ENCODE data around the gene FXYD7. TPM values are rescaled to one million over a fixed set of nuclear protein-coding genes. Genes with fewer than 3 reads are reported as not detected.
A peak's percentile ranks its signal among the peaks of the same experiment; 100 is the strongest.

FXYD7 gene
- total and polyA plus RNA-seq, 12 donors, result 0.10 to 0.37 (median 0.29) TPM; not detected in 8

DNA sequence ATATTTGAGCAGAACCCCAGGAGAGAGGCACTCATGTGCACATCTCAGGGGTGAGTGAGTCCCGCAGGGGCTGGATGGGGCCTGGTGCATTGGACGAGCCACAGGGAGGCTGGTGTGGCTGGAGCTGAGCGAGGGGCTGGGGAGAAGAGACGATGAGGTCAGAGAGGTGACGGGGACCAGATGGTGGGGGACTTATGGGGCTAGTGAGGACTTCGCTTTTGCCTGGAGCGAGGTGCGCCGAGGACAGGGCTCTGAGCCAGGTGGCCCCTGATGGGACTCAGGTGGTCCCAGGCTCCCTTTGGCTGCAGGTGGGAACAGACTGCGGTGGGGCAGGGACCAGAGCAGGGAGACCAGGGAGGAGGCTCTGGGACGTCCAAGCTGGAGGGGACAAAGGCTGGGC lies 34.3 kb upstream of the FXYD7 start:
- Histone ChIP-seq H3K4me1 (peaks cover 0 to 4% (median 0%) of the 10 kb centered on the region in 9 donors), H3K36me3 (no peaks in the 10 kb centered on the region), H3K9me3 (no peaks in the 10 kb centered on the region), H3K27ac (no peak overlapping the region), H3K4me3 (no peak overlapping the region), H3K27me3 (peaks cover 0 to 3% (median 0%) of the 10 kb centered on the region in 7 donors)
- 84 to 86% methylated on average over 11 of the region's 11 CpGs for WGBS, 2 donors
- TF ChIP-seq, protein P1, sequence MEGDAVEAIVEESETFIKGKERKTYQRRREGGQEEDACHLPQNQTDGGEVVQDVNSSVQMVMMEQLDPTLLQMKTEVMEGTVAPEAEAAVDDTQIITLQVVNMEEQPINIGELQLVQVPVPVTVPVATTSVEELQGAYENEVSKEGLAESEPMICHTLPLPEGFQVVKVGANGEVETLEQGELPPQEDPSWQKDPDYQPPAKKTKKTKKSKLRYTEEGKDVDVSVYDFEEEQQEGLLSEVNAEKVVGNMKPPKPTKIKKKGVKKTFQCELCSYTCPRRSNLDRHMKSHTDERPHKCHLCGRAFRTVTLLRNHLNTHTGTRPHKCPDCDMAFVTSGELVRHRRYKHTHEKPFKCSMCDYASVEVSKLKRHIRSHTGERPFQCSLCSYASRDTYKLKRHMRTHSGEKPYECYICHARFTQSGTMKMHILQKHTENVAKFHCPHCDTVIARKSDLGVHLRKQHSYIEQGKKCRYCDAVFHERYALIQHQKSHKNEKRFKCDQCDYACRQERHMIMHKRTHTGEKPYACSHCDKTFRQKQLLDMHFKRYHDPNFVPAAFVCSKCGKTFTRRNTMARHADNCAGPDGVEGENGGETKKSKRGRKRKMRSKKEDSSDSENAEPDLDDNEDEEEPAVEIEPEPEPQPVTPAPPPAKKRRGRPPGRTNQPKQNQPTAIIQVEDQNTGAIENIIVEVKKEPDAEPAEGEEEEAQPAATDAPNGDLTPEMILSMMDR (IDR thresholded peaks at IDR 0.05), result no peak
- DNase-seq, result no peak
- no peak for ATAC-seq
- intact Hi-C loops (cut with DNase I), result no loop called here

DNA sequence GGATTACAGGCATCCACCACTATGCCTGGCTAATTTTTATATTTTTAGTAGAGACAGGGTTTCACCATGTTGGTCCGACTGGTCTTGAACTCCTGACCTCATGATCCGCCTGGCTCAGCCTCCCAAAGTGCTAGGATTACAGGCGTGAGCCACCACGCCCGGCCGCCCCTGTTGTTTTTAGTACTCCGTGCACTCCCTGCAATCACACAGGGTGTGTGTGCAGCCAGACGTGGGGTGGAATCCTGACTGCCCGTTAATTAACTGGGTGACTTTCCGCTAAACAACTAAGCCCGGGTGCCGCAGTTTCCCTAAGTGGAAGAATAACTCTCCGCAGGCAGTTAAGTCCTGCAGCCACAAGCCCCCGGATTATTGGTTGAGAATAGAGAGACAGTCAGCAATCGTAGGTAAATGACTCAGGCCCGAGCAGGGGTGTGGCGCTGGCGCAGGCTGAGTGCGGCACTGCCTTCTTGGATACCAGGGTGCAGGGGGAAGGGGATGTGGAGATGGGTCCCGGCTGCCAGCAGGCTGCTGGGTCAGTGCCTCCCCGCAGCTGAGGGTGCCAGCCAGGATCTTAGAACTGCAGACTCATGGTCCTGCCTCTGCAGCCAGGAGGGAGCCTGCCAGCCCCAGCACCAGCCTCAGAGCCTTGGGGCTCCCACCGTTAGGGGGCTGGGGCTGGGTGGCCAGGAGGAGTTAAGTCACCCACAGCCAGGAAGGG lies 33.5 kb upstream of the FXYD7 start:
- DNase-seq (no peak), ATAC-seq (peak in 2 of 8 donors; percentile 21 to 25)
- Histone ChIP-seq H3K4me3 (no peak overlapping the region), H3K36me3 (no peaks in the 10 kb centered on the region), H3K27ac (no peak overlapping the region), H3K9me3 (no peaks in the 10 kb centered on the region), H3K27me3 (peaks cover 0 to 3% (median 0%) of the 10 kb centered on the region in 7 donors), H3K4me1 (peaks cover 0 to 7% (median 4%) of the 10 kb centered on the region in 9 donors)
- TF ChIP-seq, protein P1 (IDR thresholded peaks at IDR 0.05), result no peak
- 81 to 84% methylated on average over 22 of the region's 22 CpGs for WGBS, 2 donors
- intact Hi-C loops (cut with DNase I), result no loop called here

DNA sequence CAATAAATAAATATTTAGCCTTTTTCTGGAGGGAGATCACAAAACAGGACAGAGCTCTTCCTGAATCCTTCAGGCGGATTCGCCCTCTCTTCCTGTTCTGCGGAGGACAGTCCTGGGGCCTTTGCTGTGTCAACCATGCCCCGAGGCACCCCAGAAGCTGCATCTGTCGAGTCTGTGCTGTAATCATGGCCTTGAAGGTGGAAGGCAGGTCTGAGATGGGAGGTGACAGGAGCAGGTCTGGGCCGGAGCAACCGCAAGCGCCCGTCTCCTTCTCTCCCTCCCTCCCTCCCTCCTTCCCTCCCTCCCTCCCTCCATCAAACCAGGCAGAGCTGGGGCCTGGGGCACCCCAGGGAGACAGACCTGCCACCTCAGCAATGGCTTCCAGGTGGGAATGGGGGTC lies 32.1 kb upstream of the FXYD7 start:
- Histone ChIP-seq H3K27ac (no peak overlapping the region), H3K4me1 (peaks cover 4 to 13% (median 12%) of the 10 kb centered on the region in 9 donors), H3K4me3 (no peak overlapping the region), H3K9me3 (no peaks in the 10 kb centered on the region), H3K27me3 (peaks cover 0 to 3% (median 0%) of the 10 kb centered on the region in 7 donors), H3K36me3 (no peaks in the 10 kb centered on the region)
- ATAC-seq, result no peak
- no peak for DNase-seq
- TF ChIP-seq, protein P1 (IDR thresholded peaks at IDR 0.05), result no peak
- intact Hi-C loops (cut with DNase I), result no loop called here
- WGBS, 2 donors, result 64 to 65% methylated on average over 9 of the region's 9 CpGs

DNA sequence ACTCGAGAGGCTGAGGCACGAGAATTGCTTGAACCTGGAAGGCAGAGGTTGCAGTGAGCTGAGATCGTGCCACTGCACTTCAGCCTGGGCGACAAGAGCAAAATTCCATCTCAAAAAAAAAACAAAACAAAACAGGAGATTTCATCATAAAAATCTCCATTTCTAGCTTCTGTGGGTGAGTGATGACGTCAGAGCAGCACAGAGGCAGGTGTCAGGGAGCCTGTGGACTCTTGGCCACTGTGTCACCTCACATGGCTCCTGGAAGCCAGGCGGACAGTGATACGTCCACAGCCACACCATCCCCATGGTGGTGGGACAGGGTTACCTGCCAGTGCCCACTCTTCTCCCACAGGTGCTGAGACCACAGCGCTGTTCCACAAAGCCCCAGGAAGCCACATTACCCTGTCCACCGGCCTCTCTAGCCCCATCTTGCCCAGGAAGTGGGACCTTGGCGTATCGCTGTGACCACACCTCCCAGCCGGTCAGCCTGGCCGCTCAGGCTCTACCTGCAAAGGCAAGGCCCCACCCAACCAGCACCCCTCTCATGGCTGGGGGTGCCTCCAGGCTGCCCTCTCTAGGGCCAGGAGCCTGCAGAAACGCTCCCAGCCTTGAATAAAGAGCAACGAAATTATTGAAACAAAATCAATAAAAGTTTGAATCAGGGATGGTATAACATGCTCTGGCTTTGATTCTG lies 29.9 kb upstream of the FXYD7 start:
- TF ChIP-seq, protein P1 (IDR thresholded peaks at IDR 0.05), result no peak
- DNase-seq, result no peak
- Histone ChIP-seq H3K9me3 (no peaks in the 10 kb centered on the region), H3K27ac (no peak overlapping the region), H3K36me3 (no peaks in the 10 kb centered on the region), H3K4me1 (peaks cover 4 to 13% (median 12%) of the 10 kb centered on the region in 9 donors), H3K4me3 (no peak overlapping the region), H3K27me3 (peaks cover 0 to 3% (median 0%) of the 10 kb centered on the region in 7 donors)
- intact Hi-C loops (cut with DNase I), result no loop called here
- ATAC-seq, result no peak
- WGBS, 2 donors, result 87 to 91% methylated on average over 15 of the region's 15 CpGs
